H54 (cell line): ENCODE results near the gene WASHC2C.
"Not testable (repeated sequence)": the region's sequence is repeated elsewhere in the genome, so short reads cannot be mapped to it uniquely, and the experiment has no call there.

Source experiments
- DNase-seq: peaks from one replicate; pipeline ENCODE4 v3.0.0; 2011; ENCODE audit warnings: low spot score, mixed read lengths; ENCODE audit not compliant: insufficient read length
- FAIRE-seq: peaks from 3 replicates; lab custom pipeline; 2011; peaks lifted over from hg19 to GRCh38; lab: Jason Lieb, UNC
- POLR2A ChIP-seq: IDR thresholded peaks from 2 replicates; pipeline ENCODE4 v1.6.1; 2011; ENCODE audit warnings: low read depth, mild to moderate bottlenecking, low read length

WASHC2C gene

DNA sequence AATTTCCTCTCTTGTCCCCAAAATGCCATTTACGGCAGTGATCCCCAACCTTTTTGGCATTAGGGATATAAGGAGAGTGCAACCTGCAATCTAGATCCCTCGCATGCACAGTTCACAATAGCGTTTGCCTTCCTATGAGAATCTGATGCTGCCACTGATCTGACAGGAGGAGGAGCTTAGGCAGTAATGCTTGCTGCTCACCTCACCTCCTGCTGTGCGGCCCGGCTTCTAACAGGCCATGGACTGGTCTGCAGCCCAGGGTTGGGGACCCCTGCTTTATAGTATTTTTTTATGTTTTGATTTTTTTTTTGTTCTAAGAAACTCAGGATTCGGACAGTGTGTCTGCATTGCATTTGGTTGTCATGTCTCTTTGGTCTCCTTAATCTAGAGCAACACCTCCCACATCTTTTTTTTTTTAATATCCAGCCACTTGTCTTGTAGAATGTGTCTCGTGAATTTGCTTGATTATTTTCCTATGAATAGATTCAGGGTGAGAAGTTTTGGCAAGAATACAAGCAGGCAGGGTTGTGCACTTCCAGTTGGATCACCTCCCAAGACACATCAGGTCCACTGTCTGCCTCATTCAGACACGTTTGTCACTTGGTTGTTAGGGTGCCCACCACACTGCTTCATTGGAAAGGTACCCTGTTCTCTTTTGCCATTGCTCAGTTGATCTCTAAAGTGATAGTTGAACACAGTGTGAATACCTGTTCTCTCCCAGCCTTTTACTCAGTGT, 30.8 kb downstream of the WASHC2C start:
- DNase-seq, FAIRE-seq: not testable (repeated sequence)

DNA sequence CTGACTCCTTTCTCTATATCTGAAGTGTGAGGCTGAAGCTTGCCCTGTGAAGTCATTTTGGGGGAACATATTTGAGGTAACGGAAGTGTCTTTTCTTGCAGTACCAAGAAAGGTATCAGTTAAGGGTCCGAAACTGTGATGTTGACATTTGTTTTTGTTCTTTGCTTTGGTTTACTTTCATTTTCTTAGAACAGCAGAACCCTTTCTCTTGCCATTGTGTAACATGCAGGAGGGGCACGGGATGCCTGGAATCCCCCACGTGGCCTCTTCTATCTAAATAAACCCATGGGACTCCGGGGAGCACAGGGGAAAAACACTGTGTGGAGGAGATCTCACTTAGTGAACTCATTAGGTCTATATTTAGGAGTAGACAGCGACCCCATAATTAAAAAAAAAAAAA, 34.6 kb downstream of the WASHC2C start:
- FAIRE-seq, DNase-seq: not testable (repeated sequence)

DNA sequence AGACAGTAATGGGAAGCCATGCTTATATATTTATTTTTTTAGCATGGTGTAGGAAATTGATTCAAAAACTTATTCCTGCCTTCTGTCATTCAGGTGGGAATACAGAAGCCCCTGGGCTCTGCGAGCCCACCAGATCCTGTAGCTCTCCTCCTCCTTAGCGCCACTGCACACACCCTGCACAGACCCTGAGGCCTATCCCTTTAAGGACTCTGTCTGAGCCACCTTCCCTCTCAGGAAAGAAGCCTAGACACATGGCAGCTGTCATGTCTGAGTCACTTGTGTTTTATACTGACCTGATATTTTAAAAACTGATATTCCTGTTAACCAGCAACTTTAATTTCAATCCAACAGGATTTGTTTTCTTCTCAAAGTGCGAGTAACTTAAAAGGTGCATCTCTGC, 36.0 kb downstream of the WASHC2C start:
- FAIRE-seq, result not testable (repeated sequence)

DNA sequence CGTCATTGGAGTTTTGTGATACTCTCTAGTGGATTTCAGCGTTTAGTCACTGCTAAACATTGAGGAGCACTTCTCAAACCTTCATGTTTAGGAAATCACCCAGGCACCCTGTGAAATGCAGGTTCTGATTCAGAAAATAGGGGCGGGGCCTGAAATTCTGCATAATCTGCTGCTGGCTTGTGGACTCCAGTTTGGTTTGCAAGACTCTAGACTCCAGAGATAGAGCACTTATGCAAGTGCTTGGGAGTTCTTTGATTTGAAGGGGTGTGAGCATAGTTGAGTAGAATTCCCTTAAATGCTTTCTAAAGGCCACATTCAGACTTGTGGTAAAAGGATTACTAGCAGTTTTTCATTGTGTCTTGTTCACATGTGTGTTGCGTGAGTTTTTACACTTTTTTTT, 41.3 kb downstream of the WASHC2C start:
- FAIRE-seq, DNase-seq: not testable (repeated sequence)

More for the DNA sequence above, 36.0 kb downstream of the WASHC2C start:
- DNase-seq, result not testable (repeated sequence)

DNA sequence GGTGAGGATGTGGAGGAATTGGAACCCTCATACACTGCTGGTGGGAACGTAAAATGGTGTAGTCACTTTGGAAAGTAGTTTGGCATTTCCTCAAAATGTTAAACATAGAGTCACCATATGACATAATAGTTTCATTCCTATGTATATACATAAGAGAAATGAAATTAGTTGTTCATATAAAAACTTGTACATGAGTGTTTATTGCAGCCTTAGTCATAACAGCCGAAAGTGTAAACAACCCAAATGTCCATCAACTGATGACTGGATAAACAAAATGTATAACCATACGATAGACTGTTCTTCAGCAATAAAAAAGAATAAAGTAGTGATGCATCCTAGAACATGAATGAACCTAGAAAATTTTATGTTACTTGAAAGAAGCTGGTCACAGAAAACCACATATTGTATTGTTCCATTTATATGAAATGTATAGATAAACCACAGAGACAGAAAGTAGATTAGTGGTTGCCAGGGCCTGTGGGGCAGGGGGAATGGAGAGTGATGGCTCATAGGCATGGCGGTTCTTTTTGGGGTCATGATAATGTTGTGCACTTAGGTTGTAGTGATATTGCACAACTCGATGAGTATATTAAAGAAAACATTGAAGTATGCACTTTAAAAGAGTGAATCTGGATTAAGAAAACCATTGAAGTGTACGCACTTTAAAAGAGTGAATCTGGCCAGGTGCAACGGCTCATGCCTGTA, 44.8 kb downstream of the WASHC2C start:
- FAIRE-seq, DNase-seq: not testable (repeated sequence)

DNA sequence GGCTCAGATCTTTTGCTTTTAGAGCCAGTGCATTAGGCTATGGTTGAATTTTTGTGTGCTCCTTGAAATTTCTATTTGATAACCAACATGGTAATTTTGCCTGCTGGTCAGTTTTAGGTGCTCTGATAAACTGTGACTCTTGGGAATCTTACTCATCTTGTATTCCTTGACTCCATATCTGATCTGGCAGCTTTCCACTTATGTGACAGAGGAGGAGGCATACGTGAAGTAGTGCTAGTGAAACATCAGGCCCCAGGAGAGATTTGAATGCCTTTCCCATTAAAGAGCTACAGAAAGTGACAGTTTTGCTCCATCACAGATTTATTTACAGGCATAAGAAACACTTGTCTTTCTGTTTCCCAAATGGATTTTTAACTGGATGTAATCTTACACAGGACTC, 59.2 kb downstream of the WASHC2C start:
- DNase-seq, FAIRE-seq: not testable (repeated sequence)

DNA sequence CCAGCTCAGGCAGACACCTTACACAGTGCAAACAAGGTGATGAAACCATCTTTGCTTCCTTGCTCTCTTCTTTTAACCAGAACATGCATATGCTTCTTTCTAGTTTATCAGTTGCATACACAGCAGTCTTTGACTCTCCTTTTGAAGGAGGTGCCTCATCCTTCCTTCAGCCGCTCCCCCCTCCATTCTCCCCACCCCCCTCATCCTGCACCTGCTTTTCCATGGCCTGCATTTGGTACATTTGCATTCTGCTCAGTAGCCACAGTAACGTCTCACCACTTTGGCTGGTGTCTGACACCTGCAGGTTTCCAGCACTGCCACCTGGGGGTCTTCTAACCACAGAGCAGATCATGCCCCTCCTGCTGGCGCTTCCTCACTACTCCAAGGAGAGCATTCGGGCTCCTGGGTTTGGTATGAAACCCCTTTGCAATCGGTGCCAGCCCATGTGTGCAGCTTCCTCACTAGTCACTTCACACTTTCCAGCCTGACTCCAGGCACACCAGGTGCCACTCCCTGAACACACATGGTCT, 60.2 kb downstream of the WASHC2C start:
- DNase-seq, FAIRE-seq: not testable (repeated sequence)

DNA sequence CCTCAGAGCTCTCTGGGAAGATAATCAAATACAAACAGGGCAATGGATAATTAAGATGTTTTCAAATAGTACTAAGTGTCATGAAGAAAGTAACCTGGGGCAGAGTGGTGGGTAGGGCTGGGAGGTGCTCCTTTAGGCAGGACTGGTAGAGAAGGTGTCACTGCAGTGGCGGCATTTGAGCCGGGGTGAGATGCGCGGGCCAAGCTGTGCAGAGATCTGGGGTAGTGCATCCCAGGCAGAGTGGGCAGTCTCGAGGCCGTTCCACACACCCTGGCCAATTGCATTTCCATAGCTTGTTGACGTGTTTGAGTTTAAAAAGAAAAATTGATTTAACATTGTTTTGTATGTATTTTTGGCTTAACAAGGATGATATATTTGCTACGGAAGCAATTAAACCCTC, 62.9 kb downstream of the WASHC2C start:
- not testable (repeated sequence) for DNase-seq, FAIRE-seq

DNA sequence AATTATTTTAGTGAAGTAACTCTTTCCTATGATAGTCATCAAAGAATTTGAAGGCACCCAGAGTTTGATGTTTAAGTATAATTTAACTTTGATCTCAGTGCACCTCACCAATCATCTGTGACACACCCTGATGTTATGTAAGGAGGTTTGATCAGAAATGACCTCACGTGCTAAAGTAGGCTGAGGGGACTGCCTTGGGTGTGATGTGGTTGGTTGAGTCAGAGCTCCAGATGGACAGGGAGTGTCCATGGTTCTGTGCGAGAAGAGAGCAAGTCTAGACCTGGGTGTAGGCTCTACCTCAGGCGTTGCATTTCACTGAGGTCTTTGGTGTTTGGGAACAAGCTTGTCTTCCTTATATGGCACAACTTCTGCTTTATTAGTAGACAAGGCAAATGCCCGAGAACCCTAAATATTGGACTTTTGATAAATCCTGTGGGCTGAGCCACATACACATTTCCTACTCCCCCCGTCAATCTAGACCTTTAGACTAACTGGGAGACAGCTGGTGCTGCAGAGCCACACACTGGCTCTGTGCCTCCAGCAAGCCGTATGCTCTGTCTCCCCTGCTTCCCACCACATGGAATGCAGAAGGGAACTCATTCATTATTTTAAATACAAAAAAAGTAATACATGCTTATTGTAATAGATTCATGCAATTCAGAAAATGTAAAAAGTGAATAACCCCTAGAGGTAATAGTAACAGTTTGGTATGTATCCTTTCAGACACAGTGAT, 63.8 kb downstream of the WASHC2C start:
- not testable (repeated sequence) for FAIRE-seq, DNase-seq

DNA sequence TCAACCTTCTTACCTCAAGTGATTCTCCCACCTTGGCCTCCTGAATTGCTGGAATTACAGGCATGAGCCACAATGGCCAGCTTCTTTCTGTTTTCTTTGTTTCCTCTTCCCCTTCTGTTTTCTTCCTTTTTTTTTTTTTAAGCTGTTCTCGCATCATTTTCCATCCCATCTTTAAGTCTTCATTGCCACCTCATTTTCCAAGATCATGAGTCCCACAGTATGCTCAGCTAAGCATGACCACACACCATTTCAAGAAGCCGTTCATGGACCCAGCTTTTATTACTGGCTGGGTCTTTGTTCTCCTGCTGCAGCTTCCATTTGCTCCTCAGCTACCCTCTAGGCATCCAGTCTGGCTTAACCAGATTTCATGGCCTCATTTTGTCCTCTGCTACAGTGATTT, 67.7 kb downstream of the WASHC2C start:
- DNase-seq, FAIRE-seq: not testable (repeated sequence)

DNA sequence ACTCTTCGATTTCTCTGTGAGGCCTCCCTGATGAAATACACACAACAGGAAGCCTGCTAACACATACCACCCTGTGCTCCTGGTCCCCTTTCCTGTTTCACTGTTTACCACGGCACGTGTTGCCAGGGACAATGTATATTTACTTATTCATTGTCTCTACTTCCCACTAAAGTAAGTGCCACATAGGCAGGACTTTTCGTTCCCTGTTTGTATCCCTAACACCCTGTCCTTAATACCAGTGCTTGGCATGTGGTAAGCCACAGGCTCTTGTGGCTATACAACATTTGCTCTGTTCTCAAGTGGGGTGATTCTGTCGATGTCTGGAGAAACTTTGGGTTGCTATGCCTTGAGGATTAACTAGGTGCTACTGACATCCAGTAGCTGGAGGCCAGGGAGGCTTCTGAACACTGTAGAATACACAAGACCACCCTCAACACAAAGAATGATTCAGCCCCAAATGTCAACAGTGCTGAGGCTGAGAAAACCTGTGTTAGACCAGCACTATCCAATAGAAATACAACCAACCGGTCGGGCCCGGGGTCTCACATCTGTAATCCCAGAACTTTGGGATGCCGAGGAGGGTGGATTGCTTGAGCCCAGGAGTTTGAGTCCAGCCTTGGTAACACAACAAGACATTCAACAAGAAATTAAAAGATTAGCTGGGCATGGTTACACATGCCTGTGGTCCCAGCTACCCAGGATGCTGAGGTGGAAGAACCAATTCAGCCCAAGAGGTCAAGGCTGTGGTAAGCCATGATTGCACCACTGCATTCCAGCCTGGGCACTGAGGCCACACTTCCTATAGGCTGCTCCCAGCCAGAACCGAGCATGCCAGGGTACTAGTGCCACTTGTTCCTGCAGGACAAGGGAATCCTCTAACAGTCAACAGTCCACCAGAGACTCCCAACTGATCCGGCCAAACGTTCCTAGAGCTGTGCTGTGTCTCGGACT, 76.3 kb downstream of the WASHC2C start:
- DNase-seq, FAIRE-seq: not testable (repeated sequence)

DNA sequence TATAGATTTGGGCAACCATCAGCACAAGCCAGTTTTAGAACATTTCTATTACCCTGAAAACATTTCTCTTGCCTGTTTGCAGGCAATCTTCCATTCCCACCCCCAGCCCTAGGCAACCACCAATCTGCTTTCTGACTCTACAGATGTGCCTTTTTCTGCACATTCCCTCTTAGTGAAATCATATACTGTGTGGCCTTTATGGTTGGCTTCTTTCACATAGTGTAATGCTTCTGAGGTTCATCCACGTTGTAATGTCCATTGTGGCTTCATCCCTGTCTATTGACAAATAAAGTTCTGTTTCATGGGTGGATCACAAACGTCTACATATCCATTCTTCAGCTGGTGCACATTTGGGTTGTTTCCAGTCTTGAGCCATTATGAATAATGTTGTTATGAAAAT, 77.9 kb downstream of the WASHC2C start:
- DNase-seq, FAIRE-seq: not testable (repeated sequence)

DNA sequence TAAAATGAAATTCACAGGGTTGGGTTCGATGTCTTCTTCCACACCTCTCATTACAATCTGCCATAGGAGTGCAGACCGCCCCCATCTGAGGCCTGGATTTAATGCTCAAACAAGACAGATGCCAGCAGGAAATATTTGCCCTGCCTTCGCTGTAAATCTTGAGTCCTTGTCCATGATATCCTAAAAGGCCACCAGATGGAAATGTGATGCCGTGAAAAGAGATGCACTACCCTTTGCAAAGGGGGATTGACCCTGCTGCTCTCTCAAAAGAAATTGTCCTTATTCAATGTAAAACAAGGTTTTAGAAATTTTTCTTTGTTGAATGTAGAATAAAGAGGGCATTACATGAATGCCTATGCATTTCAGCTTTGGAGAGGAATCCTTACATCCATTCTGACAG, 82.8 kb downstream of the WASHC2C start:
- no peak for DNase-seq
- FAIRE-seq, result no peak
- TF ChIP-seq POLR2A, result no peak

DNA sequence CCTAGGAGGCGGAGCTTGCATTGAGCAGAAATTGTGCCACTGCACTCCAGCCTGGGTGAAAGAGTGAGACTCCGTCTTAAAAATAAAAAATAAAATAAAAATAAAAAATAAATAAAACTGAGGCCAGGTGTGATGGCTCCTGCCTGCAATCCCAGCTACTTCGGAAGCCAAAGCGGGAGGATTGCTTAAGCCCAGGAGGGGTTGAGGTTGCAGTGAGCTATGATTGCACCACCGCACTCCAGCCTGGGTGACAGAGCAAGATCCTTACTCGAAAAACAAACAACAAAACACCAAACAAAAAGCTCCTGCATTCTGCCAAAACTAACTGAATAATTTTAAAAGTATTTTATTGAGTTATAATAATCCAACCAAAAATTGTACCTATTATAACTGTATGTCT, 84.0 kb downstream of the WASHC2C start:
- no peak for TF ChIP-seq POLR2A
- DNase-seq (no peak), FAIRE-seq (no peak)

DNA sequence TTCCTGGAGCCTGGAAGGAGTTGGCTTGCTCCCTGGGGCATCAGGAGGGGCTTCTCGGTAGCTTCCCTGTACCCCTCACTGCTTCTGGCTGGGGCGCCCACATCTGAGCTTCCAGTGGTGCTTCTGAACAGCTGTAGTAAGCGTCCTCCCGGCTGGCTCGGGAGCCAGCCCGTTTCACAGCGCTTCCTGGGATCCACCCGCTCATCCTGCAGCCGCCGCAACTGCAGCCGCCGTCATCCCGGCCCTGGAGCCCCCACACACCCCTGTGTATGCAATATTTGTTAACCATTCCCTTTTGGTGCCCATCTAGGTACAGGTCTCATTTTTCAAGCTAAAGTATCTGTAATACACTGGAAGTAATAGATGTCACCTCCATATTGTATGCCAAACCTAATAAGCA, 85.9 kb downstream of the WASHC2C start:
- not testable (repeated sequence) for FAIRE-seq

DNA sequence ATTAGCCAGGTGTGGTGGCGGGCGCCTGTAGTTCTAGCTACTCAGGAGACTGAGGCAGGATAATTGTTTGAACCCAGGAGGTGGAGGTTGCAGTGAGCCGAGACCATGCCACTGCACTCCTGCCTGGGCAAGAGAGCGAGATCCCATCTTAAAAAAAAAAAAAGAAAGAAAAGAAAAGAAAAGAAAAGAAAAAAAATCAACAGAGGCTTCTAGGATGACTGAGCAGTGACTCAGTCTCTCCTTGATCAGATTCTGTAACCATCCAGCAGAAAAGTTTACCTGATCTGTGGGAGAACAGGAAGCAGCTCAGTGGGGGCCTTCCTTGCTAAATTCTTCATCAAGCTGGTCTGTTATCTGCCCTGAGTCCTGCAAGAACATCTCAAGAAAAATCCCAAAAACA, 87.1 kb downstream of the WASHC2C start:
- FAIRE-seq, DNase-seq: not testable (repeated sequence)

More for the DNA sequence above, 85.9 kb downstream of the WASHC2C start:
- DNase-seq, result not testable (repeated sequence)
